SK-N-SH treated with all-trans-retinoic acid at 6 μM for 48 hours (cell line): ENCODE data around the gene SHB.

Source experiments
- ATAC-seq: fragments of 200-7000 bp; cut with Tn5 transposase; 3 replicates; pipeline ENCODE4 v1.9.1; 2020; ENCODE audit warnings: mild to moderate bottlenecking, moderate library complexity
- BACH2 ChIP-seq: fragments of 250-450 bp; sonication (Bioruptor Pico); IDR thresholded peaks from 2 replicates; pipeline ENCODE4 v1.9.0; 2021; ENCODE audit warnings: mild to moderate bottlenecking, borderline replicate concordance
- CSDC2 ChIP-seq: fragments of 250-450 bp; sonication (Bioruptor Pico); IDR thresholded peaks from 2 replicates; pipeline ENCODE4 v1.5.0; 2020; ENCODE audit warnings: mild to moderate bottlenecking, moderate library complexity
- ESRRG ChIP-seq: fragments of 250-450 bp; sonication (Bioruptor Pico); IDR thresholded peaks from 2 replicates; pipeline ENCODE4 v1.6.1; 2021; ENCODE audit warnings: mild to moderate bottlenecking
- GLIS3 ChIP-seq: fragments of 250-450 bp; sonication (Bioruptor Pico); IDR thresholded peaks from 2 replicates; pipeline ENCODE4 v1.5.0; 2020; ENCODE audit warnings: mild to moderate bottlenecking, moderate library complexity
- ISL1 ChIP-seq: fragments of 250-450 bp; sonication (Bioruptor Pico); IDR thresholded peaks from 2 replicates; pipeline ENCODE4 v2.1.2; 2022; ENCODE audit warnings: mild to moderate bottlenecking, moderate library complexity
- PPARA ChIP-seq: fragments of 250-450 bp; sonication (Bioruptor Pico); IDR thresholded peaks from 2 replicates; pipeline ENCODE4 v1.5.0; 2020; ENCODE audit warnings: mild to moderate bottlenecking, borderline replicate concordance
- RARB ChIP-seq: fragments of 250-450 bp; sonication (Bioruptor Pico); IDR thresholded peaks from 2 replicates; pipeline ENCODE4 v1.8.0; 2021; ENCODE audit warnings: mild to moderate bottlenecking, moderate library complexity
- SNAI2 ChIP-seq: fragments of 250-450 bp; sonication (Bioruptor Pico); IDR thresholded peaks from 2 replicates; pipeline ENCODE4 v1.5.0; 2020; ENCODE audit warnings: mild to moderate bottlenecking, moderate library complexity
- TCF4 ChIP-seq: fragments of 250-450 bp; sonication (Bioruptor Pico); IDR thresholded peaks from 2 replicates; pipeline ENCODE4 v1.8.0; 2021; ENCODE audit warnings: mild to moderate bottlenecking, moderate library complexity, borderline replicate concordance
- ZFP3 ChIP-seq: fragments of 250-450 bp; sonication (Bioruptor Pico); IDR thresholded peaks from 2 replicates; pipeline ENCODE4 v1.5.0; 2020; ENCODE audit warnings: mild to moderate bottlenecking, moderate library complexity
- ZFP30 ChIP-seq: fragments of 450-650 bp; formaldehyde crosslinking; IDR thresholded peaks from 2 replicates; pipeline ENCODE4 v1.5.0; 2022; ENCODE audit warnings: mild to moderate bottlenecking, moderate library complexity
- ZNF70 ChIP-seq: fragments of 450-650 bp; formaldehyde crosslinking; IDR thresholded peaks from 2 replicates; pipeline ENCODE4 v1.5.0; 2020; ENCODE audit warnings: mild to moderate bottlenecking, moderate library complexity
- ZNF8 ChIP-seq: fragments of 450-650 bp; formaldehyde crosslinking; IDR thresholded peaks from 2 replicates; pipeline ENCODE4 v1.5.0; 2020; ENCODE audit warnings: mild to moderate bottlenecking, moderate library complexity
- TF ChIP-seq, protein P1 (sequence below): fragments of 250-450 bp; sonication (Bioruptor Pico); IDR thresholded peaks from 2 replicates; pipeline ENCODE4 v1.8.0; 2021; ENCODE audit warnings: low read depth, mild to moderate bottlenecking, moderate library complexity, borderline replicate concordance
- TF ChIP-seq, protein P2 (sequence below): fragments of 250-450 bp; sonication (Bioruptor Pico); IDR thresholded peaks from 2 replicates; pipeline ENCODE4 v1.8.0; 2020; ENCODE audit warnings: mild to moderate bottlenecking, moderate library complexity, borderline replicate concordance
- TF ChIP-seq, protein P3 (sequence below): fragments of 250-450 bp; sonication (Bioruptor Pico); IDR thresholded peaks from 2 replicates; pipeline ENCODE4 v1.5.1; 2021; ENCODE audit warnings: mild to moderate bottlenecking, moderate library complexity

SHB gene

GRCh38 chr9:37917801-37918664, 151.0 kb downstream of the SHB start:
- TF ChIP-seq, protein P1, sequence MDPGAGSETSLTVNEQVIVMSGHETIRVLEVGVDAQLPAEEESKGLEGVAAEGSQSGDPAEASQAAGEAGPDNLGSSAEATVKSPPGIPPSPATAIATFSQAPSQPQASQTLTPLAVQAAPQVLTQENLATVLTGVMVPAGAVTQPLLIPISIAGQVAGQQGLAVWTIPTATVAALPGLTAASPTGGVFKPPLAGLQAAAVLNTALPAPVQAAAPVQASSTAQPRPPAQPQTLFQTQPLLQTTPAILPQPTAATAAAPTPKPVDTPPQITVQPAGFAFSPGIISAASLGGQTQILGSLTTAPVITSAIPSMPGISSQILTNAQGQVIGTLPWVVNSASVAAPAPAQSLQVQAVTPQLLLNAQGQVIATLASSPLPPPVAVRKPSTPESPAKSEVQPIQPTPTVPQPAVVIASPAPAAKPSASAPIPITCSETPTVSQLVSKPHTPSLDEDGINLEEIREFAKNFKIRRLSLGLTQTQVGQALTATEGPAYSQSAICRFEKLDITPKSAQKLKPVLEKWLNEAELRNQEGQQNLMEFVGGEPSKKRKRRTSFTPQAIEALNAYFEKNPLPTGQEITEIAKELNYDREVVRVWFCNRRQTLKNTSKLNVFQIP (CRISPR knock-in tag), result no peak
- TF ChIP-seq ZFP3 (CRISPR knock-in tag), result no peak
- no peak for TF ChIP-seq ZFP30 (CRISPR knock-in tag)
- ATAC-seq, result no peak

DNA sequence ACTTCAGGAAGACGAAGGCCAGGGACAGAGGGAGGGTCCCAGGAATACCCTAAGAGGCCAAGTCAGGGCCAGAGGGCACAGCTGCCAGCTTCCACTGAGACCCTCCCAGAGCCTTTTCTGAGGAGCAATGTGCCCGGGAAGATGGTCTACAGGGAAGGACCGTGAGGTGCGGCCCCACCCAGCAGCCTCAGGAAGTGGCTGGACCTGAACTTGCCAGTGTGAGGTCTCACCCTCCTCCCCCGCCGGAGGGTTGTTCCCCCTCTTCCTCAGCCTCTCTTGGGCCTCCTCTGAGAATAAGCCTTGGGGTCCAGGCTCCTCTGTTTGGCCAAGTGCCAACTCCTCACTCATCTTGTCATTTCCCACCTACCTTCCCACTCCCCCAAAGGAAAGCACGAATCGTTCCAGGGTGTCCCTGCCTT, 151.7 kb downstream of the SHB start:
- ATAC-seq, result no peak
- TF ChIP-seq ZNF70 (CRISPR knock-in tag), result no peak

GRCh38 chr9:37916471-37917312, 152.3 kb downstream of the SHB start:
- no peak for ATAC-seq

DNA sequence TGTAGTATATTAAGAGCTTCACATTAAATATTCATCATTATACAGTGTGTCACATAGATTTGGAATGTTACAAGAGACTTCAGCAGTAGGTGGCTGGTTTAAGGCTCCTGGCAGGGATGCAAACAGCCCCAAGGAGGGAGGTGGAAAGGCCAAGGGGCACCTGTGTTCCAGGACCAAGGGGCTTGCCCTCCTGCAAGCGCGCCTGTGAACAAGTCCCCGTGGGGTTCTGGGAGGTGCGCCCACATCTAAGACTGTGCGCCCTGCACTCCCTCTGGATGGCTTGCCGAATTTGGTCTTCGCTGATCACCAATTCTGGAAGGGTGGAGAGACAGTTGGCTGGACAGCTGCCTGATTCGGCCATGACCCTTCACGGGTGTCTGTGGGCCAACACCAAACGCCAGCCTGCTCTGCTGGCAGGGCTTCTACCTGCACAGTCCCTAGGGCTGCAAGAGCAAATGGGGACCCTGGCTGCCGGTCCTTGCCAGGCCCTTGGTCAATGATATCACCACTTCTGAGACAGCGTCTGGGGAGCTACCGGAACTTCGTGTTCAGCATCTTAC, 153.0 kb downstream of the SHB start:
- TF ChIP-seq GLIS3 (no peak), PPARA (CRISPR knock-in tag) (no peak), ESRRG (no peak), SNAI2 (CRISPR knock-in tag) (no peak), CSDC2 (CRISPR knock-in tag) (no peak), ZFP3 (CRISPR knock-in tag) (no peak), ZNF70 (CRISPR knock-in tag) (no peak), ZNF8 (no peak), RARB (CRISPR knock-in tag) (no peak), BACH2 (CRISPR knock-in tag) (no peak)
- TF ChIP-seq, protein P2, sequence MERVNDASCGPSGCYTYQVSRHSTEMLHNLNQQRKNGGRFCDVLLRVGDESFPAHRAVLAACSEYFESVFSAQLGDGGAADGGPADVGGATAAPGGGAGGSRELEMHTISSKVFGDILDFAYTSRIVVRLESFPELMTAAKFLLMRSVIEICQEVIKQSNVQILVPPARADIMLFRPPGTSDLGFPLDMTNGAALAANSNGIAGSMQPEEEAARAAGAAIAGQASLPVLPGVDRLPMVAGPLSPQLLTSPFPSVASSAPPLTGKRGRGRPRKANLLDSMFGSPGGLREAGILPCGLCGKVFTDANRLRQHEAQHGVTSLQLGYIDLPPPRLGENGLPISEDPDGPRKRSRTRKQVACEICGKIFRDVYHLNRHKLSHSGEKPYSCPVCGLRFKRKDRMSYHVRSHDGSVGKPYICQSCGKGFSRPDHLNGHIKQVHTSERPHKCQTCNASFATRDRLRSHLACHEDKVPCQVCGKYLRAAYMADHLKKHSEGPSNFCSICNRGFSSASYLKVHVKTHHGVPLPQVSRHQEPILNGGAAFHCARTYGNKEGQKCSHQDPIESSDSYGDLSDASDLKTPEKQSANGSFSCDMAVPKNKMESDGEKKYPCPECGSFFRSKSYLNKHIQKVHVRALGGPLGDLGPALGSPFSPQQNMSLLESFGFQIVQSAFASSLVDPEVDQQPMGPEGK (CRISPR knock-in tag), result no peak
- TF ChIP-seq, protein P3, sequence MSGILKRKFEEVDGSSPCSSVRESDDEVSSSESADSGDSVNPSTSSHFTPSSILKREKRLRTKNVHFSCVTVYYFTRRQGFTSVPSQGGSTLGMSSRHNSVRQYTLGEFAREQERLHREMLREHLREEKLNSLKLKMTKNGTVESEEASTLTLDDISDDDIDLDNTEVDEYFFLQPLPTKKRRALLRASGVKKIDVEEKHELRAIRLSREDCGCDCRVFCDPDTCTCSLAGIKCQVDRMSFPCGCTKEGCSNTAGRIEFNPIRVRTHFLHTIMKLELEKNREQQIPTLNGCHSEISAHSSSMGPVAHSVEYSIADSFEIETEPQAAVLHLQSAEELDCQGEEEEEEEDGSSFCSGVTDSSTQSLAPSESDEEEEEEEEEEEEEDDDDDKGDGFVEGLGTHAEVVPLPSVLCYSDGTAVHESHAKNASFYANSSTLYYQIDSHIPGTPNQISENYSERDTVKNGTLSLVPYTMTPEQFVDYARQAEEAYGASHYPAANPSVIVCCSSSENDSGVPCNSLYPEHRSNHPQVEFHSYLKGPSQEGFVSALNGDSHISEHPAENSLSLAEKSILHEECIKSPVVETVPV (CRISPR knock-in tag), result no peak
- TF ChIP-seq, protein P1 (CRISPR knock-in tag), result no peak
- ATAC-seq, result no peak

More at GRCh38 chr9:37916471-37917312, 152.3 kb downstream of the SHB start:
- TF ChIP-seq, protein P3 (CRISPR knock-in tag), result no peak
- TF ChIP-seq ISL1, result no peak
- no peak for TF ChIP-seq TCF4 (CRISPR knock-in tag)
